ENCODE measurements around the gene ATR. TPM values are rescaled to one million over a fixed set of nuclear protein-coding genes. Genes with fewer than 3 reads are reported as not detected.

Gene ATR
- total RNA-seq, 1 experiment from 2014 or later: 28.3 TPM

DNA sequence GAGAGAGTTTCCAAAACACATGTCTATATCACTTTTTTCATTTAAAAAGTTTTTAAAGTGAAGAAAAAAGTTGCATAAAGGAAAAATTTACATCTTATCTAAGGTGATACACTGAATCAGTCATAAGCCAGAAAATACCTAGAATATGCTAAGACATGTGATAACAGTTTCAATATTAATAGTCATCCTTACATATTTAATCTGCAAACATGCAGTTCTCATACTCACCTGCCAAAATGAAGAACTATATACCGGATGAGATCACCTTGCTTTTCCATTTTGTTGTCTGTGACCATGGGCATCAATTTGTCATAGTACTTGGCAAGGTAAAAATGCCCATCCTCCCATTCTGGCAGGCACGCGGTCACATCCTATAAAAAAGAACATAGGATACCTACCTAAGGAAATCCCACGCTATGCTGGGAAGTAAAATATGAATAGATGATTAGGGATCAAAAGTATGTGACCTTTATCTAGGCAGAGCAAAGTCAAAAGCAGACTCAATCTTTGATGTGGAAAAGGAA lies 93.6 kb downstream of the ATR start:
- ChIA-PET CTCF (no interaction called here), POLR2A (ENCODE audit: low non-redundant PET) (no interaction called here)
- DNase-seq (ENCODE audit: low spot score): no peak
- Histone ChIP-seq H3K4me1 (ENCODE audit: insufficient read depth, low read length, poor library complexity, severe bottlenecking) (no peaks in the 10 kb centered on the region), H3K9me3 (ENCODE audit: low read depth, low read length, poor library complexity, severe bottlenecking) (peaks cover 12% of the 10 kb centered on the region), H3K27me3 (replicated peaks; ENCODE audit: insufficient read depth, low read depth, low read length, poor library complexity) (no peaks in the 10 kb centered on the region), H3K27ac (ENCODE audit: low read depth, low read length, poor library complexity, severe bottlenecking) (no peak overlapping the region), H3K36me3 (ENCODE audit: insufficient read depth, low read length, poor library complexity, severe bottlenecking) (peaks cover 20% of the 10 kb centered on the region), H3K4me3 (ENCODE audit: low read depth, low read length, poor library complexity, severe bottlenecking) (no peak overlapping the region)
- intact Hi-C loops (cut with micrococcal nuclease; ENCODE audit: unreplicated experiment): no loop called here
- BruUV-seq (replicated peaks): no TSS peak
- TF ChIP-seq CTCF (conservative IDR thresholded peaks at IDR 0.05; ENCODE audit: low read depth, low read length) (no peak), EZH2 (IDR thresholded peaks at IDR 0.05; ENCODE audit: borderline replicate concordance, low read depth, low read length, poor library complexity, severe bottlenecking) (no peak)

- no TSS peak for BruUV-seq (replicated peaks)
- intact Hi-C loops (cut with micrococcal nuclease; ENCODE audit: unreplicated experiment): no loop called here
Observed at GRCh38 chr3:142481196-142481595, 97.3 kb downstream of the ATR start.

DNA sequence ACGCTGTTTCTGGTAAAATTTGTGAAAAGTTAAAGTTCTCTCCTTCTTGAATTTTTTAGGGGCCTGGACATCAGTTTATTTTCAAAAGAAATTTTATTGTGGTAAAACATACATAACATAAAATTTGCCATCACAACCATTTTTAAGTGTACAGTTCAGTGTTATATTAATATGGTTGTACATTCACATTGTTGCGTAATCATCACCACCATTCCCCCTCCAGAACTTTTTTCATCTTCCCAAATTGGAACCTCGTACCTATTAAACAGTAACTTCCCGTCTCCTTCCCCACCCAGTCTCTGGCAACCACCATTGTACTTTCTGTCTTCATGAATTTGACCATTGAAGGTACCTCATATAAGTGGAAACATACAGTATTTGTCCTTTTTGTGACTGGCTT lies 107.7 kb downstream of the ATR start:
- Histone ChIP-seq H3K4me1 (ENCODE audit: insufficient read depth, low read length, poor library complexity, severe bottlenecking) (no peaks in the 10 kb centered on the region), H3K4me3 (ENCODE audit: low read depth, low read length, poor library complexity, severe bottlenecking) (no peak overlapping the region), H3K27ac (ENCODE audit: low read depth, low read length, poor library complexity, severe bottlenecking) (no peak overlapping the region), H3K27me3 (replicated peaks; ENCODE audit: insufficient read depth, low read depth, low read length, poor library complexity) (no peaks in the 10 kb centered on the region), H3K9me3 (ENCODE audit: low read depth, low read length, poor library complexity, severe bottlenecking) (no peaks in the 10 kb centered on the region), H3K36me3 (ENCODE audit: insufficient read depth, low read length, poor library complexity, severe bottlenecking) (no peaks in the 10 kb centered on the region)
- ChIA-PET CTCF (no interaction called here), POLR2A (ENCODE audit: low non-redundant PET) (no interaction called here)
- no peak for DNase-seq (ENCODE audit: low spot score)
- TF ChIP-seq CTCF (conservative IDR thresholded peaks at IDR 0.05; ENCODE audit: low read depth, low read length) (no peak), EZH2 (IDR thresholded peaks at IDR 0.05; ENCODE audit: borderline replicate concordance, low read depth, low read length, poor library complexity, severe bottlenecking) (no peak)
- BruUV-seq (replicated peaks): no TSS peak
- intact Hi-C loops (cut with micrococcal nuclease; ENCODE audit: unreplicated experiment): no loop called here

More at GRCh38 chr3:142481196-142481595, 97.3 kb downstream of the ATR start:
- Histone ChIP-seq H3K4me1 (ENCODE audit: insufficient read depth, low read length, poor library complexity, severe bottlenecking) (no peaks in the 10 kb centered on the region), H3K4me3 (ENCODE audit: low read depth, low read length, poor library complexity, severe bottlenecking) (no peak overlapping the region), H3K9me3 (ENCODE audit: low read depth, low read length, poor library complexity, severe bottlenecking) (peaks cover 12% of the 10 kb centered on the region), H3K36me3 (ENCODE audit: insufficient read depth, low read length, poor library complexity, severe bottlenecking) (peaks cover 14% of the 10 kb centered on the region), H3K27me3 (replicated peaks; ENCODE audit: insufficient read depth, low read depth, low read length, poor library complexity) (no peaks in the 10 kb centered on the region), H3K27ac (ENCODE audit: low read depth, low read length, poor library complexity, severe bottlenecking) (no peak overlapping the region)
- TF ChIP-seq EZH2 (IDR thresholded peaks at IDR 0.05; ENCODE audit: borderline replicate concordance, low read depth, low read length, poor library complexity, severe bottlenecking): no peak
- no peak for TF ChIP-seq CTCF (conservative IDR thresholded peaks at IDR 0.05; ENCODE audit: low read depth, low read length)
- ChIA-PET CTCF (no interaction called here), POLR2A (ENCODE audit: low non-redundant PET) (no interaction called here)
- no peak for DNase-seq (ENCODE audit: low spot score)
